Thyroid gland (tissue), 4 donors: ENCODE data around the gene SRRM2.

Experiments
- CTCF ChIP-seq, 6 experiments: fragments of 200-600 bp in 3 of 6; fragments of 450-650 bp in 3 of 6; sonication (generic) in 3 of 6; IDR thresholded peaks; one replicate each; pipeline ENCODE4 v1.5.1; 2016 to 2019; ENCODE audit warnings: antibody characterized with exemption in 6 of 6, mild to moderate bottlenecking in 2 of 6, inconsistent platforms in 1 of 6, moderate library complexity in 1 of 6
- POLR2A ChIP-seq, 2 donors: fragments of 450-650 bp; IDR thresholded peaks; one replicate each; pipeline ENCODE4 v1.6.1; 2017; ENCODE audit warnings: antibody characterized with exemption in 2 of 2, mild to moderate bottlenecking in 2 of 2, moderate library complexity in 1 of 2

- TF ChIP-seq CTCF (IDR thresholded peaks at IDR 0.05) (peak in 1 of 6 experiments; percentile 11), POLR2A (IDR thresholded peaks at IDR 0.05) (peak; percentile 96 to 99)
Observed at GRCh38 chr16:2752035-2752849, at the start of gene SRRM2.
